OCI-LY7 (cell line): ENCODE results near the gene SERPINF2.

Experiments
- EZH2phosphoT487 ChIP-seq: fragments of 200-600 bp; sonication (generic); IDR thresholded peaks from 2 replicates; pipeline ENCODE4 v1.6.1; 2018; ENCODE audit warnings: low read depth, borderline replicate concordance, mild to moderate bottlenecking, mixed run types, antibody characterized with exemption, low read length, moderate library complexity, mixed read lengths
- TF ChIP-seq, protein P1 (sequence below): fragments of 200-600 bp; sonication (generic); conservative IDR thresholded peaks from 2 replicates; pipeline ENCODE4 v1.5.1; 2014; ENCODE audit warnings: mild to moderate bottlenecking, antibody characterized with exemption, low read length, moderate library complexity, mixed read lengths

DNA sequence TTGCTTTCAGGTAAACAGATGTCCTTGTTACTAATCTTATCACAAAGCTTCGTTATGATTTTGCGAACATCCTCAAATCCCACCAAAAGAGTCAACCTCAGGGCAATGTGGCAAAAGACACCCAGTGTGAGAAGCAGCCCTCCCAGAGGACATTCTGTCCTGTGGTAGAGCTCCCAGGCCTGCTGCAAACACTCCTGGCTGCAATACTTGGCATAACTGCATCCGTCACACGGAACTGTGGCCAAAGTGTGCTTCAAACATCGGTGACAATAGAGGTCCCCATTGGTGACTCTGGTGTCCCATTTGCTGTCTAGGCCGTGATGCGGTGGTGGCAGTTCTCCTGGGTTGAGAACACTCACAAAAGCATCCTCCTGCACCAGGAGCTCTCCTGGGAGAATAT is 57.6 kb downstream of the SERPINF2 start:
- TF ChIP-seq, protein P1, sequence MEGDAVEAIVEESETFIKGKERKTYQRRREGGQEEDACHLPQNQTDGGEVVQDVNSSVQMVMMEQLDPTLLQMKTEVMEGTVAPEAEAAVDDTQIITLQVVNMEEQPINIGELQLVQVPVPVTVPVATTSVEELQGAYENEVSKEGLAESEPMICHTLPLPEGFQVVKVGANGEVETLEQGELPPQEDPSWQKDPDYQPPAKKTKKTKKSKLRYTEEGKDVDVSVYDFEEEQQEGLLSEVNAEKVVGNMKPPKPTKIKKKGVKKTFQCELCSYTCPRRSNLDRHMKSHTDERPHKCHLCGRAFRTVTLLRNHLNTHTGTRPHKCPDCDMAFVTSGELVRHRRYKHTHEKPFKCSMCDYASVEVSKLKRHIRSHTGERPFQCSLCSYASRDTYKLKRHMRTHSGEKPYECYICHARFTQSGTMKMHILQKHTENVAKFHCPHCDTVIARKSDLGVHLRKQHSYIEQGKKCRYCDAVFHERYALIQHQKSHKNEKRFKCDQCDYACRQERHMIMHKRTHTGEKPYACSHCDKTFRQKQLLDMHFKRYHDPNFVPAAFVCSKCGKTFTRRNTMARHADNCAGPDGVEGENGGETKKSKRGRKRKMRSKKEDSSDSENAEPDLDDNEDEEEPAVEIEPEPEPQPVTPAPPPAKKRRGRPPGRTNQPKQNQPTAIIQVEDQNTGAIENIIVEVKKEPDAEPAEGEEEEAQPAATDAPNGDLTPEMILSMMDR: no peak
- TF ChIP-seq EZH2phosphoT487: no peak
